Esophagus (tissue), 2 donors: ENCODE results near the gene NBEAL2. TPM values are rescaled to one million over a fixed set of nuclear protein-coding genes. Genes with fewer than 3 reads are reported as not detected.
"Not testable (repeated sequence)": the region's sequence is repeated elsewhere in the genome, so short reads cannot be mapped to it uniquely, and the experiment has no call there.

ENCODE experiments used
- H3K27ac ChIP-seq, 2 donors: one replicate each; pipeline ENCODE4 v1.5.1; 2013; ENCODE audit warnings: low read depth in 2 of 2, mild to moderate bottlenecking in 2 of 2, inconsistent platforms in 1 of 2, low read length in 1 of 2, moderate library complexity in 1 of 2
- H3K27me3 ChIP-seq, 2 donors: one replicate each; pipeline ENCODE4 v1.6.1; 2013; ENCODE audit warnings: low read length in 2 of 2, control low read depth in 1 of 2, mild to moderate bottlenecking in 1 of 2; ENCODE audit not compliant: insufficient read depth in 2 of 2, control insufficient read depth in 1 of 2
- H3K36me3 ChIP-seq, 2 donors: one replicate each; pipeline ENCODE4 v1.6.1; 2013; ENCODE audit warnings: low read length in 1 of 2; ENCODE audit not compliant: control insufficient read depth in 2 of 2, insufficient read depth in 2 of 2
- H3K4me1 ChIP-seq, 2 donors: one replicate each; pipeline ENCODE4 v1.6.1; 2013; ENCODE audit warnings: low read length in 1 of 2; ENCODE audit not compliant: control insufficient read depth in 2 of 2, insufficient read depth in 2 of 2
- H3K4me3 ChIP-seq, 2 donors: one replicate each; pipeline ENCODE4 v1.5.1; 2013; ENCODE audit warnings: low read length in 2 of 2, mild to moderate bottlenecking in 2 of 2, low read depth in 1 of 2, moderate library complexity in 1 of 2
- H3K9me3 ChIP-seq, 2 donors: one replicate each; pipeline ENCODE4 v1.6.1; 2013; ENCODE audit warnings: mild to moderate bottlenecking in 2 of 2, low read depth in 1 of 2, low read length in 1 of 2, moderate library complexity in 1 of 2; ENCODE audit not compliant: control insufficient read depth in 2 of 2, insufficient read depth in 1 of 2
- WGBS, 2 donors: extraction: QIAGEN DNeasy Blood & Tissue Kit; methylation state at CpG; one replicate each; pipeline ENCODE4 v1.1.7; 2013; 5-methylcytosine and 5-hydroxymethylcytosine counted together
- polyA plus RNA-seq, 2 donors: library from polyadenylated mRNA; stranded (reverse); fragments of 200-250 nt; gene quantifications; one replicate each; pipeline ENCODE4 v1.2.3, GENCODE V29; 2013
- donor health status: healthy with polysubstance abuse.
- donor health status: Bipolar disorder and iron deficiency.

The NBEAL2 gene
- polyA plus RNA-seq, 2 donors, result 173 to 211 TPM

DNA sequence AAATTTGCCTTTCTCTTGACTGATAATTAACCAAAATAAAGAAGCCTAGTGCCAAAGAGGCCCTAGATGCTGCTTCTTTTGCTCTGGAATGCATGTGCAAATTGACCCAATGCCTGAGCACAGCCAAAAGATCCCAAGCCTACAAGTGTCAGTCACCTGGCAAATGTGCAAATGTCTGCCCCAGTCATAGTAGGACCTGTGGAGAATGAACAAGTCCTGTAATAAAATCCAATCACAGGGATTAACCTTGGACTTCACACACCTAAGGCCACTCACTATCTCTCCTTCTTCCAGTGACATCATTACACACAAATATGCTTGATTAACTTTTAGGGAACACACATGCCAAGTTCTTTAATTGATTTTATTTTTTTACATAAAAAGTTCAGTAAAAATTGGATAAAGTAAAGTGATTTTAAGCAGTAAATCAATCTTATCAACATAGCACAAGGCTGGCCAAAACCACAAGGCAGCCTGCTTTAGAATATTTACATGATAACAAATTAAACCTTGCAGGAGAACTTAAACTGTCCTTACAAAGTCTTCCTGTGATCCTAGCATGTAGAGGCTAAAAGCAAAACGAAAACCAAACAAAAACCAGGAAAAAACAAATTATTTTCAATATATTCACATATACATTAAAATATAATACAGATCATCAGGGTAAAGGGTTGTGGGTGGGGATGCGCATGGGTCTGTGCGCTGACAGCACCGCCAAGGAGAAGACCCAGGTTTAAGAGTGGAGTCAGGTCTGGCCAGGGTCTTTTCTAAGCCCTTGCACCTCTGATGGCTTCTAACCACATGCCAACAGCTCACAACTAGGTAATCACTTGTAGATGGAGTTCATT is 36.8 kb downstream of the NBEAL2 start:
- no peaks in the 10 kb centered on the region for H3K9me3 ChIP-seq
- 84 to 91% methylated on average over 4 of the region's 4 CpGs for WGBS, 2 donors
- H3K36me3 ChIP-seq, result peaks cover 0 to 20% of the 10 kb centered on the region in 2 donors
- no peaks in the 10 kb centered on the region for H3K4me1 ChIP-seq
- no peaks in the 10 kb centered on the region for H3K27me3 ChIP-seq
- H3K4me3 ChIP-seq, result no peak overlapping the region
- H3K27ac ChIP-seq, result no peak overlapping the region

GRCh38 chr3:47016934-47017435 is 37.5 kb downstream of the NBEAL2 start:
- H3K36me3 ChIP-seq, result peaks cover 0 to 20% of the 10 kb centered on the region in 2 donors
- no peaks in the 10 kb centered on the region for H3K27me3 ChIP-seq
- H3K9me3 ChIP-seq, result no peaks in the 10 kb centered on the region
- H3K27ac ChIP-seq, result no peak overlapping the region
- H3K4me1 ChIP-seq, result no peaks in the 10 kb centered on the region
- no peak overlapping the region for H3K4me3 ChIP-seq
- 57 to 65% methylated on average over 1 of the region's 1 CpG for WGBS, 2 donors

GRCh38 chr3:47017504-47018268 is 38.2 kb downstream of the NBEAL2 start:
- H3K9me3 ChIP-seq, result no peaks in the 10 kb centered on the region
- no peak overlapping the region for H3K4me3 ChIP-seq
- H3K4me1 ChIP-seq, result no peaks in the 10 kb centered on the region
- H3K36me3 ChIP-seq, result peaks cover 0 to 17% of the 10 kb centered on the region in 2 donors
- WGBS, 2 donors, result 76 to 84% methylated on average over 6 of the region's 6 CpGs
- no peaks in the 10 kb centered on the region for H3K27me3 ChIP-seq
- no peak overlapping the region for H3K27ac ChIP-seq

- Histone ChIP-seq H3K27ac (no peak overlapping the region), H3K4me1 (no peaks in the 10 kb centered on the region), H3K27me3 (no peaks in the 10 kb centered on the region), H3K36me3 (peaks cover 0 to 15% of the 10 kb centered on the region in 2 donors), H3K9me3 (no peaks in the 10 kb centered on the region), H3K4me3 (no peak overlapping the region)
These were observed 38.8 kb downstream of the NBEAL2 start for GRCh38 chr3:47018269-47018611.

DNA sequence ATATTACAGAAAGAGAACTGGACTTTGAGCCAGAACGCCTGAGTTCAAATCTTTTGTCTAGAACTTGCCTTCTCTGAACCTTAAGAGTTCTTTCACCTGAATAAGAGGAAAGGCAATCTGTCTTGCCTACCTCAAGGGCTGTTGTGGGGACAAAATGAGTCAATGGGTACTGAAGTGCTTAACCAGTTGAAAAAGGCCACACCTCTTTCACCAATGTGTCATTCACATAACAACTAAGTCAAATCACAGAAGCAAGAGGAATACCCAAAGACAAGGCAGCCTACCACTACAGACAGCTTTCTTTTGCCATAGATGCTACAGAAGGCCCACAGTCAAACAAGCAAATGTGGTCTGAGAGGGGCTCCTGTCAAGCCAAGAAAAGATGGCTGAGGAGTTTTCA is 39.7 kb downstream of the NBEAL2 start:
- Histone ChIP-seq H3K27me3 (no peaks in the 10 kb centered on the region), H3K9me3 (no peaks in the 10 kb centered on the region), H3K4me1 (no peaks in the 10 kb centered on the region), H3K27ac (no peak overlapping the region), H3K4me3 (no peak overlapping the region), H3K36me3 (peaks cover 0 to 13% of the 10 kb centered on the region in 2 donors)
- 71 to 86% methylated on average over 1 of the region's 1 CpG for WGBS, 2 donors

- H3K27ac ChIP-seq, result no peak overlapping the region
- no peak overlapping the region for H3K4me3 ChIP-seq
- no peaks in the 10 kb centered on the region for H3K4me1 ChIP-seq
- 91 to 96% methylated on average over 4 of the region's 4 CpGs for WGBS, 2 donors
- H3K36me3 ChIP-seq, result peaks cover 0 to 11% of the 10 kb centered on the region in 2 donors
- H3K9me3 ChIP-seq, result no peaks in the 10 kb centered on the region
- H3K27me3 ChIP-seq, result no peaks in the 10 kb centered on the region
These were observed 40.8 kb downstream of the NBEAL2 start for GRCh38 chr3:47020311-47020710.

DNA sequence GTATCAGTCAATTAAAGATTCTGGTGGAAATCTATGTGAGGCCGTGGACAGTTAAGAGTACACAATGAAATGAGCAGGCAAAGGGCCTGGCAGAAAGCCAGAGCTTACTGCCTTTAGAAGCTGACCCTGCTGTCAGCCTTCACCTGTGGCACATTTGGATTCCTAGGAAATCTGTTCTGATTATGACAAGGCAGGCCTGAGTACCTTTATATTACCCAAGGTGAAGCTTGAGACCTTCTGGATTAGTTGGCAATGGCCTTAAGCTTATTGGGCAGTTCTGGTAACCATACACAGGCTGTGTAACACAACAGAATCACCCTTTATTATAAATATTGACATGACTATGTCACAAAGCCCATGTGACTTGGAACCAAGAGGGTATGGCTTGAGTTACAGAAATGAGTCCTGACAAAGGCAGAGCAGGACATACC is 43.2 kb downstream of the NBEAL2 start:
- Histone ChIP-seq H3K27me3 (no peaks in the 10 kb centered on the region), H3K4me3 (no peak overlapping the region), H3K9me3 (no peaks in the 10 kb centered on the region), H3K36me3 (peaks cover 0 to 2% of the 10 kb centered on the region in 2 donors), H3K4me1 (no peaks in the 10 kb centered on the region), H3K27ac (no peak overlapping the region)
- 55 to 63% methylated on average over 1 of the region's 1 CpG for WGBS, 2 donors

DNA sequence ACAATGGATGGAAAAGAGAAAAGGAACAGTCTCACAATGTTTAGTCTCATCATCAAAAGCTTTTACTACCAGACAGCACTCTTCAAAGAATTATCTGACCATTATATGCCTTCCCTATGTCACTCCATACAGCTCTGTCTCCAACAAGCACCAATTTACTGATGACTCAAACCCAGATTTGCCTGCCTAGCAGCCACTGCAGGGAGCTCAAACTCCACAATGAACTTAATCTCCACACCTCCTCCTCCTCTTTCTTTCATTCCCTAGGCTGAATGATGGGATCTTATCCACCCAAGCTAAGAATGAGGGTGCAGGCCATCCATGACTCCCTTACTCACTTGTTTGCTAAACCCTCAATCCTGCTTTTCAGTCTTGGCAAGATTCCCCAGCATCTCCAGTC is 45.5 kb downstream of the NBEAL2 start:
- Histone ChIP-seq H3K36me3 (no peaks in the 10 kb centered on the region), H3K27ac (no peak overlapping the region), H3K4me3 (no peak overlapping the region), H3K9me3 (no peaks in the 10 kb centered on the region), H3K27me3 (no peaks in the 10 kb centered on the region), H3K4me1 (no peaks in the 10 kb centered on the region)

DNA sequence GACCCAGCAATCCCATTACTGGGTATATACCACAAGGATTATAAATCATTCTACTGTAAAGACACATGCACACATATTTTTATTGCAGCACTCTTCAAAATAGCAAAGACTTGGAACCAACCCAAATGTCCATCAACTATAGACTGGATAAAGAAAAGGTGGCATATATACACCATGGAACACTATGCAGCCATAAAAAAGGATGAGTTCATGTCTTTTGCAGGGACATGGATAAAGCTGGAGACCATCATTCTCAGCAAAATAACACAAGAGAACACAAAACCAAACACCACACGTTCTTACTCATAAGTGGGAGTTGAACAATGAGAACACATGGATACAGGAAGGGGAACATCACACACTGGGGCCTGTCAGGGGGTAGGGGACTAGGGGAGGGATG is 47.0 kb downstream of the NBEAL2 start:
- H3K4me1 ChIP-seq, H3K27ac ChIP-seq, H3K36me3 ChIP-seq, H3K9me3 ChIP-seq, H3K4me3 ChIP-seq, H3K27me3 ChIP-seq: not testable (repeated sequence)
- 89 to 100% methylated on average over 1 of the region's 1 CpG for WGBS, 2 donors
